Cardiac muscle cell (in vitro differentiated cells and primary cell): ENCODE measurements around the gene ZCCHC7. TPM values are rescaled to one million over a fixed set of nuclear protein-coding genes. Genes with fewer than 3 reads are reported as not detected.

ENCODE experiments used
- DNase-seq, 2 donors: peaks; one replicate each; pipeline versions ENCODE4 v3.0.0 to v3.0.0-alpha.2; 2010 to 2017; ENCODE audit warnings: low read depth in 1 of 2, low spot score in 1 of 2
- H3K27ac ChIP-seq: fragments of 200-600 bp; sonication (generic); 2 replicates; pipeline ENCODE4 v1.5.1; 2016
- H3K27me3 ChIP-seq: fragments of 200-600 bp; sonication (generic); 2 replicates; pipeline ENCODE4 v1.6.0; 2016; ENCODE audit warnings: control low read depth
- H3K36me3 ChIP-seq: fragments of 200-600 bp; sonication (generic); 2 replicates; pipeline ENCODE4 v1.5.1; 2016; ENCODE audit warnings: control low read depth
- H3K4me1 ChIP-seq: fragments of 200-600 bp; sonication (generic); 2 replicates; pipeline ENCODE4 v1.8.1; 2017; ENCODE audit warnings: low read depth, mild to moderate bottlenecking, mixed run types
- H3K4me3 ChIP-seq: fragments of 200-600 bp; sonication (generic); 2 replicates; pipeline ENCODE4 v1.5.1; 2016; ENCODE audit warnings: mild to moderate bottlenecking
- H3K9me3 ChIP-seq: fragments of 200-600 bp; sonication (generic); 2 replicates; pipeline ENCODE4 v1.5.1; 2017; ENCODE audit warnings: low read depth, mild to moderate bottlenecking, control low read depth
- CTCF ChIP-seq: IDR thresholded peaks from 2 replicates; pipeline ENCODE4 v1.5.1; 2012; ENCODE audit warnings: low read depth, mild to moderate bottlenecking, low read length
- polyA plus RNA-seq: library from polyadenylated mRNA; unstranded; fragments of >200 nt; fragmentation: Nextera tagmentation; extraction: Ambion mirVana; gene quantifications from 2 replicates; pipeline ENCODE4 v1.2.1, GENCODE V29; 2016
- total RNA-seq: library from RNA; depleted of rRNA; stranded (reverse); fragments of >200 nt; gene quantifications from 2 replicates; pipeline ENCODE4 v1.2.3, GENCODE V29; 2016

ZCCHC7 gene
- total and polyA plus RNA-seq, 2 experiments from 2014 or later: 15.0 to 18.8 TPM

- Histone ChIP-seq H3K4me1 (peaks cover 9% of the 10 kb centered on the region), H3K27ac (no peak overlapping the region), H3K27me3 (no peaks in the 10 kb centered on the region), H3K9me3 (no peaks in the 10 kb centered on the region), H3K4me3 (no peak overlapping the region), H3K36me3 (no peaks in the 10 kb centered on the region)
- DNase-seq: no peak
- TF ChIP-seq CTCF: no peak
Observed at GRCh38 chr9:37340961-37341360, 220.6 kb downstream of the ZCCHC7 start.

GRCh38 chr9:37341704-37342103 is 221.3 kb downstream of the ZCCHC7 start:
- TF ChIP-seq CTCF: no peak
- Histone ChIP-seq H3K27ac (no peak overlapping the region), H3K9me3 (no peaks in the 10 kb centered on the region), H3K4me3 (no peak overlapping the region), H3K27me3 (no peaks in the 10 kb centered on the region), H3K4me1 (peaks cover 14% of the 10 kb centered on the region), H3K36me3 (no peaks in the 10 kb centered on the region)
- DNase-seq: no peak

- Histone ChIP-seq H3K27ac (no peak overlapping the region), H3K9me3 (no peaks in the 10 kb centered on the region), H3K4me3 (no peak overlapping the region), H3K27me3 (no peaks in the 10 kb centered on the region), H3K4me1 (peaks cover 18% of the 10 kb centered on the region), H3K36me3 (no peaks in the 10 kb centered on the region)
- TF ChIP-seq CTCF: no peak
- DNase-seq: no peak
Observed at GRCh38 chr9:37342493-37342892, 222.1 kb downstream of the ZCCHC7 start.

GRCh38 chr9:37342895-37343294 is 222.5 kb downstream of the ZCCHC7 start:
- H3K27ac ChIP-seq: no peak overlapping the region
- H3K4me3 ChIP-seq: no peak overlapping the region
- no peak for TF ChIP-seq CTCF
- H3K4me1 ChIP-seq: peaks cover 18% of the 10 kb centered on the region
- no peaks in the 10 kb centered on the region for H3K9me3 ChIP-seq
- H3K27me3 ChIP-seq: no peaks in the 10 kb centered on the region
- H3K36me3 ChIP-seq: no peaks in the 10 kb centered on the region
- no peak for DNase-seq

- Histone ChIP-seq H3K27ac (no peak overlapping the region), H3K27me3 (no peaks in the 10 kb centered on the region), H3K9me3 (no peaks in the 10 kb centered on the region), H3K4me1 (peaks cover 24% of the 10 kb centered on the region), H3K36me3 (no peaks in the 10 kb centered on the region), H3K4me3 (no peak overlapping the region)
- TF ChIP-seq CTCF: no peak
- DNase-seq: no peak
Observed at GRCh38 chr9:37343724-37344123, 223.3 kb downstream of the ZCCHC7 start.

GRCh38 chr9:37345038-37345437 is 224.7 kb downstream of the ZCCHC7 start:
- no peak overlapping the region for H3K4me3 ChIP-seq
- peaks cover 24% of the 10 kb centered on the region for H3K4me1 ChIP-seq
- H3K27ac ChIP-seq: no peak overlapping the region
- no peaks in the 10 kb centered on the region for H3K9me3 ChIP-seq
- no peaks in the 10 kb centered on the region for H3K36me3 ChIP-seq
- no peak for TF ChIP-seq CTCF
- no peak for DNase-seq
- no peaks in the 10 kb centered on the region for H3K27me3 ChIP-seq
